ENCODE data around the gene GPRIN3.

GPRIN3 gene

DNA sequence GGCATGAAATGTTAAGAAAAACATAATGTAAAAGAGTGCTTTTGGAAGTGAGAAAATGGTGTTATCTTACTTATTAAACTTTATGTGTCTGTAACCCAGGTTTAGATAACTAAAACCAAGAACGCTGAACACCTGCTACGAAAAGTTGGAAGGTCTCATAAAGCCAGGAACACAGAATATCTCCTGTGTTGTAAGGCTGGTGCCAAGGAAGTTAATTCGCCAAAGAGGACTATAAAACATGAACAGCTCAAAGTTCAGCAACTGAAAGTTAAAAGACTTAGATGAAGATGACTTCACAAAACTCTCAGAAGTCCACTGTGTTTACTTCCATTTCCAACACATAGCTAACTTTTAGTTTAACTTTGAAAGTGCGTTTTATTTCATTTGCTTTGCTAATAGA lies 54.3 kb downstream of the GPRIN3 start:
- DNase-seq = no peak

GRCh38 chr4:89251396-89251795 lies 56.2 kb downstream of the GPRIN3 start:
- no peak for DNase-seq

DNA sequence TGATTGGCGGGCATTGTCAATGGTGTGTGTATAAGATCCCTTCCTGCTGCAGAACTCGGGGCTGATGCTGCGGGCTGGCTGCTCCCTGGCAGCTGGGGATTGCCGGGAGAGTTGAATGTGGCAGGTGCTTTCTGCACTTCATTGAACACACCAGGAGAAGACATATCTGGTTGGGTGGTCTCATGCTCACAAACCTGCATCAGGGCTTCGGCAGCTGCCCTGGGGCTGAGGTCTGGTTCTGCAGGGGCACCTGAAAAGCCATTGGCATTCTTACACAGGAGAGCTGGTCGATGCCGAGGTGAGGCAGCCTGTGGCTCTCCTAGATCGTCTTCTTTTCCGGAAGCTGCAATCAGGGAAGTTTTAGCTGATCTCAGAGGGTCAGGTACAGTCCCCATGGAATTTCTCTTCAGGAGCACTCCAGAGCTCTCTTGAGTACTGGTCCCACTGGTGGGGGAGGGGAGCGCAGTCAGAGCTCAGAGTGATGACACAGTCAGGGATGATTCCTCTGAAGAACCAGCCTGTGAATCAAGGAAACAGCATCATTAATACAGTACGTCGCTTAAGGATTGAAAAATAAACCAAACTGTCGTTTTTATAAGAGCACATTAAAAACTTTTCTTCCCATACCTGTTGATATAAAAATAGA lies 57.8 kb downstream of the GPRIN3 start:
- DNase-seq = no peak

DNA sequence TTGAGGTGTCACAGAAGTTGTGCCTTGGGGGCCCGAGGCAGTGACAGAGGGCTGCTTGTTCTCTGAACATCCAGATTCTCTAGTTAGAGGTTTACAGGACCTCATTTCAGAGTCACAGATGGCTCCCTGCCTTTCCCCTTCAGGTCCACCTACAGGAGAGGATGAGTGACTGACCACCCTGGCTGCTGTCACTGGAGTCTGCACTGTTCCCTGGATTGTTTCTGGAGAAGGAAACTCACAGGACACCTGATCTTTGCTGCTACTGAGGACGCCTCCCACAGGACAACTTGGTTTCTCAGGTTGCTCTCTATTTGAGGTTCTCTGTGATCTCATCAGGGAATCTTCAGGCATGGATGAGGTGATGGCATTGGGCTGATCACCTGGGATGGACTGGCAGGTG lies 58.3 kb downstream of the GPRIN3 start:
- DNase-seq = no peak

DNA sequence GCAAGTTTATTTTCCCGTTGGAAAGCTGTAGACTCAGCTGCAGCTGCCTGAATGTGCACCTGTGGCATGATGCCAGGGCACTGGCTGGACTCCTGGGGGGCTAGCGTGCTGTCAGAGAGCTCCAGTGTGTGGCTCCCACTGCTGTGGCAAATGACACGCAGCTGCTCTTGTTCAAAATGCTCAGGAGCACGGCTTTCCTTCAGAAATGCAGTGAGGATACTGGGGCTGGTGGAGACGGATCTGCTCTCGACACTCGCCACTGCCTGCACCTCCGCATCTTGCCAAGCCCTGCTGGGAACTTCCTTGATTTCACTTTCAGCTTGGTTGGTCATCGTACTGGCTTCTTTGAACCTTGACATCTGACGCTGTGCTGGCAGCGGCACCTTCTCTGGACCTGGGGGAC lies 58.7 kb downstream of the GPRIN3 start:
- no peak for DNase-seq

GRCh38 chr4:89247951-89248350 lies 59.6 kb downstream of the GPRIN3 start:
- DNase-seq = no peak

- DNase-seq = no peak
Observed at GRCh38 chr4:89245459-89245858, 62.1 kb downstream of the GPRIN3 start.

DNA sequence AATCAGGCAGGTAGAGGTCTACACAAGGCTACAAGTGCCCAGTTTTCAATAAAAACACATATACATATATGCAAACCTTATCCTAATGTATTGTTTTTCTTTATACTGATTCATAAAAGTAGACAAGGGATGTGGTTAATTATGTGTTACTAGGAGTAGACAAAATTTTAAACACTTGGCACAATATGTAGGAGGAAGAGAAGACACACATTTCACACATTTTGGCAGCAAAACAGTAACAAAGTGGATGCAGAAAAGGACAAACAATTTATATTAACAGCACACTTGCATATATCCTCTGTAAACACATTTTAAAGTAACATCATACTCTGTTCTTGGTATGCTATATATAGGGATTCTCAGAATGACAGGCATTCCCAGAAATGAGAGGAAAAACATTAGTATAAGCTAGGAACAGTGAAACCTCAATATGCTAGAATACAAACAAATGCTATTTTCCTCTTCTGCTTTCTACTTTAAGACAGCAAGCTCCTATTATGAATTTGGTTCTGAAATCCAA lies 63.8 kb downstream of the GPRIN3 start:
- DNase-seq = peak; percentile 21

GRCh38 chr4:89242864-89243732 lies 64.5 kb downstream of the GPRIN3 start:
- DNase-seq = peak; percentile 47

DNA sequence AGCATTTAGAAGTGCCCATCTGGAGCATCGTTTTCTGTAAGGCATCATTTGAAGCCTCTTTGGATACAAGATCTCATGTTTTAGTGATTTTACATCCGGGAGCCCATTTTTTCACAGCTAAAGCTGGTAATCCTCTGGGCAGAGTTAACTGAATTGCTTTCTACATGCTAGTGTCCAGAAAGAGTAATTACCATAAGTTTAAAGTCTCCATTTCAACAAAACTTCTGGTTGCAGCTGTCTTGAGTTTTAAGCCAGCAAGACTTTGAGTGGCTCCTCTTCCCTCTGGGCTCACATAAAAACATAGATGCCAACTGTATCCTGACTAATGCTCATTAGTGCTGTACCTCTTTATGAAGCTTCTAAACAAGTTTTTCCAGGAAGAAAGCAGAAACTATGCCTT lies 65.4 kb downstream of the GPRIN3 start:
- no peak for DNase-seq

DNA sequence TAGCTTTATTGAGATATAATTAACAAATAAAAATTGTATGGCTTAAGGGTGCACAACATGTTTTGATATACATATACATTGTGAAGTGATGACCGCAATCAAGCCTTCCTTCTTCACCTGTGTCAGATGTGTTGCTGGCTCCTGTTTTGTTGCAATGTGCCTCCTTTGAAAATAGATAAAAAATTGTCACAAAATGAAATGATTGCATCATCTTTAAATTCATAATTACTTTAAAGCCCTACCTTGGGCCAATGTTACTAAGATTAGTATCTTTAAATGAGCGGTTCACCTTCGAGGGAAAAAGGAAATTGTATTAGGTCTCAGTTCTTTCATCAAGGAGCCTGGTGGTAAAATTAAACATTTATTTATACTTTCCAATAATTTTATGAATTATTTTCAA lies 77.3 kb downstream of the GPRIN3 start:
- no peak for DNase-seq

DNA sequence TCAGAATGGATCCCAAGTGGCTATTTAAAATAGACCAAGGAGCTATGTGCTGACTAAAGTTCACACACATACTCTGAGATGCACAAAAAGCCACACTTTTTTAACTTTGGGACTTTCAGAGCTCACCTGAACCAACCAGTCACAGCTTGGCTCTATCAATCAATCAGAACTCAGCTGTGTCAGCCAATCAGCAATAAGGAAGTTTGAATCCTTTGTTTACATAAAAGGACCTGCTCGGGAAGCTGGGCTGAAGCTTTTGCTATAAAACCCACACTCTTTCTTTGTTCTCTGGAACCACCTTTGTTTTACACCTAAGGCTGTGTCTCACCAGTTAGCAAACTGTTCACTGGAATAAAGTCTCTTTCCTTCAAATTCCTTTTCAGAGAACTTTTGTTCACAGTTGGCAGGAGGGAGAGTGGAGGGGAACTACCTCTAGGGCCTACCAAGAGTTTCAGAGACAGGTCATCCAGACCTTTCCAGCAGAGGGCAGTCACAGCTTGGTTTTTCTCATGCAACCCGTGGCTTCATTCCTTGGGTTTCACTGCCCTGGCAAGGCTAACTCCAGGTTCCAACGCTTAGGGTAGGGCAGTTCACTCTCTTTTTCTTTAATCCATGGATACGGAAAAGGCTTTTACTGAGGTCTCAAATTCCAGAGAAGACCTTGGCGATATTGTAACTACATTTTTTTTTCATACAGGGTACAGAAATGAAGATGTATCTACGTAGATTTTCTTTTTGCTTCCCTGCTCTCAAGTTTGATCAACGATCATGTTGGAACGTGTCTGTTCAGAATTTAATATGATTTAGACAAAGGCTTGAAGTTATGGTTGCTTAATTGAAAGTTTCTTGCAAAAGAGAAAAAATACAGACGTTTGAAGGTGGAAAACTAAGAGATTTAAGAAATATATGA lies 80.7 kb downstream of the GPRIN3 start:
- DNase-seq = peak; percentile 85

DNA sequence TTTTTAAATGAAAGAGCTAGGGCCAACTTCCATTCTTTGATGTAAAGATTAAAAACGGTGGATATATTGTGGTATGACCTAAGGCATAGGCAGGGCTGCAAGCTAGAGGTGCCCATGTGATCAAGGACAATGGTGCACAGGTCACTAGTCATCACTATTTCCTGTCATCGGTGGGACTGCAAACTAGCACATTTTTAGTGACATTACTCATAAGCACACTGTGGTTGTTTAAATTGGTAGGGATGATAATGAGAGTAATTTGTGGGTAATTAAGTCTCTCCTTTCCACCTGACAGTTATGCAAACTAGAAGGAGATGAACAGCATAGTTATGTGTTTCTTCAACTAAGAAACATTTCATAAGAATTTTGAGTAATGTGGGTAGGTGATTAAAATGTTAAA lies 85.4 kb downstream of the GPRIN3 start:
- peak; percentile 67 for DNase-seq

DNA sequence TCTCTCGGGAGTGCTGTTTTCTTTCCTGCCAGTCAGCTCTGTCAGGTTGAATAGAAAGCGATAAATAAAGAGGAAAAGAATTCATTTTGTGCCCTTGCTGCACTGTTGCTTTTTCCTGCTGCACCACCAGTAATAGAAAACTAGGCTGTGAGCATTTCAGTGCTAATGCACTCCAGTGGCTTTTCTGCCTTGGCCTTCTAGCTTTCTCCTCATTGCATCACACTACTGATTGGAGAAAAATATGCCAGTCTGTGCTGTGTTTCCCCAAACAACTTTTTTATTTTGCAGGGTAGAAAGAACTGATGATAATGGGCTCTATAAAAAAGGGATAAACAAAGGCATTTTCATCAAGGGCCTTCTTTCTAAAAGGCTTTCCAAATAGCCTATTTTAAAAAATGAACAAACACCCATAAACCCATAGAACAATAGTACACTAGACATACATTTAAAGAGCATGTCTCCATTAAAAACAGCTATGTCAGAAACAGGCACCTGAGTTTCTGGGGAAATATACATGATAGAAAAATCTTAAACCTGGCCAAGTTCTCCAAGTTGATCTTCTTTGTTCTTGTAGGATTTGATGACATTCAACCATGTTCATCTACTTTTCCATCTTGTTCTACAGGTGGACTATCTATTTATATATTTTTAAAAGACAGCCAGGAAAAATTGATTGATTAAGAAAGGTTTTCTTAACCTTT lies 86.3 kb downstream of the GPRIN3 start:
- no peak for DNase-seq

DNA sequence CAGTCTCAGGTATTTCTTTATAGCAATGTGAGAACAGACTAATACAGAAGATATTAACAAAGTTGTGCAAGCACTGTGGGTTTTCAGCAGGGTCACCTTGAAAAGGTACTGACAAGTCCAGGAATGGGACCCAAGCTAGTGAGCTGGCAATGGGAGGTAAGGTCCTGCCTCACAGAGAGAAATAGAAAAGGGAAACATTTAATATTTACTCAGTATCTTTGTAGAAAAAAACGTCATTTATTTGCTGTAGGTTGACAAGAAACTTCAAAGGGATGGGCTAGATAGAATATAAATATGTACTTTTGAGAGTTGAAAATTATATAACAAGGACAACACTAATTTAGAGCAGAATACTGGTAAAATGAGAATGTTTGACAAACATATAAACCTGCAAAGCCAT lies 89.0 kb downstream of the GPRIN3 start:
- DNase-seq = no peak

- no peak for DNase-seq
Observed at GRCh38 chr4:89217604-89218003, 90.0 kb downstream of the GPRIN3 start.

- no peak for DNase-seq
Observed at GRCh38 chr4:89216866-89217265, 90.7 kb downstream of the GPRIN3 start.

DNA sequence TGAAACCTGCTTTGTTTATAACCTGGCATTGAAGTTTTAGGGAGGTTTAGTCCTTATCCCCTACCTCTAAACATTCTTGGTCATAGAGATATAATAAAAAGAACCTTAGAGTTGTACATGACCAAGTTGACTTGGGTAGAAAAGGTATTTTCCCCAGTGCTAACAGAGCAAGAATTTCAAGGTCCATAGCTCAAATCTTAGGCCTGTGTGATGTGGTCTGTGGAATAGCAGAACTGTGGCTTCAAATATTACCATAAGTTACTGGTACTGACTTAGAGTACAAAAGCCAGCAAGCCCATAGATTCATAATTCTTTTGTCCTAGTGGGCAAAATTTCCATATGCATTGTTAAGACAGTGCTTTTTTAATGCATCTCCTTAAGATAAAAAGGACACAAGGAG lies 91.2 kb downstream of the GPRIN3 start:
- DNase-seq = no peak

GRCh38 chr4:89215736-89216135 lies 91.9 kb downstream of the GPRIN3 start:
- DNase-seq = no peak

DNA sequence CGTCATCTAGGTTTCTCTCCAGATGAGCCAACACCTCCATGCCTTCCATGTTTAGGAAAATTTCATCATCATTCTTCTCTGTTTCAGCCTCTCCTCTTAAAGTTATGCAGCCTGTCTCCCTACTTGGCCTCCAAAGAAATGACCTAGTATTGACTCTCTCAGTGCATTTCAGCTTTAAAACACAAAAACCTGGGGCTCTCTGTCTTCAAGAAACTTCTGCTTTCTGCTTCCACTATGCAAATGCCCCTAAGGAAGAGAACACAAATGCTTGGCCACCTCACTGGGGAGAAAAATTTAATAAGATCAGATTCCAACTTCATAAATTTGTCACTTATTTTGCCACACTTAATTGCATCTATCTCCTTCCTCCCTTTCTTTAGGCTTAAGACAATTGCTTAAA lies 93.3 kb downstream of the GPRIN3 start:
- no peak for DNase-seq

DNA sequence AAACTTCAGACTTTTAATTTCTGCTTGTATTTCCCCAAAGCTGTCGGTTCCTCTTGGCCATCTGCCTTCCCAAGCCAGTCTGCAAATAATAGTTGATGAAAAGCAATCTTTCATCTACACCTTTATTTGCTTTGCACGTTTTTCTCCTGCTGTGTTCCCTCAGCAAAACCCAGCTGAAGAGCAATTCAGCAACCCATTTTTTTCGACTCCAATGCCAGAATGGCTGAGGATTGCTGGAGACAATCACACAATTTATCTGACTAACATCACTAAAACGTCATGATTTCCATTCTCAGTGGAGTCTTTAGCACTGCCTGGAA lies 94.3 kb downstream of the GPRIN3 start:
- no peak for DNase-seq

GRCh38 chr4:89212666-89213381 lies 94.8 kb downstream of the GPRIN3 start:
- no peak for DNase-seq

Measured in activated CD4-positive, alpha-beta T cell treated with anti-CD3 and anti-CD28 coated beads, Interleukin-2, amount 50 U/mL, for 16 hours (primary cell).